MCF 10A (cell line): ENCODE measurements around the gene HDLBP. TPM values are rescaled to one million over a fixed set of nuclear protein-coding genes. Genes with fewer than 3 reads are reported as not detected.

Experiments used
- BruUV-seq: library from RNA; stranded (reverse); fragments of 400-500 nt; replicated peaks from 2 replicates; lab custom pipeline; 2021; lab: Mats Ljungman, UMichigan
- CTCF ChIA-PET: fragments of 300-600 bp; sonication (Branson Sonifier 250); formaldehyde crosslinking; extraction: SDS; loops from one replicate; lab custom pipeline; 2021; ENCODE audit warnings: antibody characterized with exemption, inconsistent platforms; lab: Yijun Ruan, JAX
- POLR2A ChIA-PET: fragments of 300-600, 350-650 bp; sonication (Branson Sonifier 250); formaldehyde crosslinking; extraction: SDS; loops from one replicate; lab custom pipeline; 2020; ENCODE audit warnings: antibody characterized with exemption, inconsistent platforms; lab: Yijun Ruan, JAX
- DNase-seq: peaks from one replicate; pipeline ENCODE4 v3.0.0-alpha.2; 2018; ENCODE audit not compliant: unreplicated experiment
- H3K27ac Mint-ChIP-seq: one replicate; pipeline ENCODE4 v1.8.0; 2022; ENCODE audit warnings: mild to moderate bottlenecking, low read depth, mixed read lengths; ENCODE audit not compliant: unreplicated experiment
- H3K27me3 Mint-ChIP-seq: one replicate; pipeline ENCODE4 v1.8.0; 2022; ENCODE audit warnings: mixed read lengths; ENCODE audit not compliant: insufficient read depth, unreplicated experiment
- H3K36me3 Mint-ChIP-seq: one replicate; pipeline ENCODE4 v1.8.0; 2022; ENCODE audit warnings: mild to moderate bottlenecking, moderate library complexity, mixed read lengths; ENCODE audit not compliant: insufficient read depth, unreplicated experiment
- H3K4me1 Mint-ChIP-seq: one replicate; pipeline ENCODE4 v1.8.0; 2022; ENCODE audit warnings: mixed read lengths; ENCODE audit not compliant: insufficient read depth, unreplicated experiment
- H3K4me3 Mint-ChIP-seq: one replicate; pipeline ENCODE4 v1.8.0; 2022; ENCODE audit warnings: mild to moderate bottlenecking, moderate library complexity, mixed read lengths; ENCODE audit not compliant: unreplicated experiment
- H3K9me3 Mint-ChIP-seq: one replicate; pipeline ENCODE4 v1.8.0; 2022; ENCODE audit warnings: mixed read lengths; ENCODE audit not compliant: unreplicated experiment
- intact Hi-C: fragments of 100-400 bp; cut with micrococcal nuclease; formaldehyde crosslinking; loops from 2 replicates; pipeline ENCODE4 v1.14.1; 2022
- total RNA-seq: library from RNA; stranded (reverse); gene quantifications from 2 replicates; pipeline ENCODE4 v1.2.3, GENCODE V29; 2022
- TF ChIP-seq, protein P1 (sequence below): fragments of 200-600 bp; IDR thresholded peaks from one replicate; pipeline ENCODE4 v1.8.0; 2022; ENCODE audit warnings: antibody characterized with exemption, mild to moderate bottlenecking; ENCODE audit not compliant: unreplicated experiment

Gene HDLBP
- total RNA-seq, 1 experiment from 2014 or later = 670 TPM

DNA sequence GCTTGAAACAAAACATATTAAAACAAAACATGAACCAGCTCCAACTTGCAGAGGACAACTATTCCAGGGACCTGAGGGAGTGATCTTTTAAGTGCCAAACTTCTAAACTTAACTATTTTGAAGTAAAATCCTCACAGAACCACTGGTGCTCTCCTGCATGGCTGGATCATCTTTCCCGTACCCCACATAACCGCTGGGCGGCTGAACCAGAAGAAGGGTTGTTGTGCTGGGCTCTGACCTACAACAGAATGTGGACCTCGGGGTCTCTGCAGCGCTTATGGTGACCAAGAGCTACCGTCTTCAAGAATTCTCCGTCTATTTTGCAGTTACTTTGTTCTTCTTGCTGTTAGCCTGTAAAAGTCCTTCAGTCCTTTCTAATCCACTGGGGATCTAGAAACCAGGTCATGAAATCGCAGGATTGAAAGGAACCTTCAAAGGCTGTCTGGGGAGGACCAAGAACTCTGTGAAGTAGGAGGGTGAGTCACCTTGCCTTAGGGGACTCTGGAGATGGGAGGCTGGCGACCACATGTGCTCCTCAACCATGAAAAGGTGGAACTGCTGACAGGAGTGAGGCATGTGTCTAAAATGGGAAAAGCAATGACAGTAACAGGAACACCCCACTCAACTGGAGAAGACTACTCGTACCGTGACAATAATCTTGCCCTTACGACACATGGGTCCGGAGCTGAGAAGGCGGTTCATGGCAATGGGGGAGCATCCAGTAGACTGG is 46.6 kb downstream of the HDLBP start:
- Mint-ChIP-seq H3K27me3 (no peaks in the 10 kb centered on the region), H3K27ac (no peak overlapping the region), H3K4me1 (peaks cover 48% of the 10 kb centered on the region), H3K9me3 (no peaks in the 10 kb centered on the region), H3K36me3 (peaks cover 65% of the 10 kb centered on the region), H3K4me3 (peak overlapping the region; percentile 40)
- peak; percentile 74 for DNase-seq
- TF ChIP-seq, protein P1, sequence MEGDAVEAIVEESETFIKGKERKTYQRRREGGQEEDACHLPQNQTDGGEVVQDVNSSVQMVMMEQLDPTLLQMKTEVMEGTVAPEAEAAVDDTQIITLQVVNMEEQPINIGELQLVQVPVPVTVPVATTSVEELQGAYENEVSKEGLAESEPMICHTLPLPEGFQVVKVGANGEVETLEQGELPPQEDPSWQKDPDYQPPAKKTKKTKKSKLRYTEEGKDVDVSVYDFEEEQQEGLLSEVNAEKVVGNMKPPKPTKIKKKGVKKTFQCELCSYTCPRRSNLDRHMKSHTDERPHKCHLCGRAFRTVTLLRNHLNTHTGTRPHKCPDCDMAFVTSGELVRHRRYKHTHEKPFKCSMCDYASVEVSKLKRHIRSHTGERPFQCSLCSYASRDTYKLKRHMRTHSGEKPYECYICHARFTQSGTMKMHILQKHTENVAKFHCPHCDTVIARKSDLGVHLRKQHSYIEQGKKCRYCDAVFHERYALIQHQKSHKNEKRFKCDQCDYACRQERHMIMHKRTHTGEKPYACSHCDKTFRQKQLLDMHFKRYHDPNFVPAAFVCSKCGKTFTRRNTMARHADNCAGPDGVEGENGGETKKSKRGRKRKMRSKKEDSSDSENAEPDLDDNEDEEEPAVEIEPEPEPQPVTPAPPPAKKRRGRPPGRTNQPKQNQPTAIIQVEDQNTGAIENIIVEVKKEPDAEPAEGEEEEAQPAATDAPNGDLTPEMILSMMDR = no peak
- intact Hi-C loops = no loop called here
- ChIA-PET POLR2A (interaction anchor here (0.8 to 5.5 kb wide), 5 partner anchors 9 to 57 kb away, joined by 3 to 38 read pairs (median 3); partner anchors contain the start of genes HDLBP and SEPTIN2), CTCF (interaction anchor here (0.8 kb wide), 1 partner anchor 122 kb away, joined by 3 read pairs; no protein-coding TSS in a partner anchor)
- no TSS peak for BruUV-seq

DNA sequence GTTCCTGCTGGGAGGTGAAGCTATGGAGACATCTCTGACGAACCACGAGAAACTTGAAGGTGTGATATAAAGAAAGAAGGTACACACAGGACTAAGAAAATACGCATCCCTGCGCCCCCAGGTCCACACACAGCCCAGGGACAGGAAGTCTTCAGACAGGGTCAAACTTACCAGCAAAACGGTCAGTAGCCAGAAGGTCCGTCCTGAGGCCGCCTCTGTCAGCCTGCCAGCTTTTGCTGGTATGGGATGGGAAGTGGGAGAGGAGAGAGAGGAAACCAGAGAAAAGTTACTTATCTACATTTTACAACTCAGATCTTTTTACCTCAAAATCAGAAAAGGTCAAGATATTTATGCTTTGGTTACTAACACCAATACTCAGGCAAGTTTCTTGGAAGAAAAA is 47.2 kb downstream of the HDLBP start:
- no peak overlapping the region for H3K27ac Mint-ChIP-seq

DNA sequence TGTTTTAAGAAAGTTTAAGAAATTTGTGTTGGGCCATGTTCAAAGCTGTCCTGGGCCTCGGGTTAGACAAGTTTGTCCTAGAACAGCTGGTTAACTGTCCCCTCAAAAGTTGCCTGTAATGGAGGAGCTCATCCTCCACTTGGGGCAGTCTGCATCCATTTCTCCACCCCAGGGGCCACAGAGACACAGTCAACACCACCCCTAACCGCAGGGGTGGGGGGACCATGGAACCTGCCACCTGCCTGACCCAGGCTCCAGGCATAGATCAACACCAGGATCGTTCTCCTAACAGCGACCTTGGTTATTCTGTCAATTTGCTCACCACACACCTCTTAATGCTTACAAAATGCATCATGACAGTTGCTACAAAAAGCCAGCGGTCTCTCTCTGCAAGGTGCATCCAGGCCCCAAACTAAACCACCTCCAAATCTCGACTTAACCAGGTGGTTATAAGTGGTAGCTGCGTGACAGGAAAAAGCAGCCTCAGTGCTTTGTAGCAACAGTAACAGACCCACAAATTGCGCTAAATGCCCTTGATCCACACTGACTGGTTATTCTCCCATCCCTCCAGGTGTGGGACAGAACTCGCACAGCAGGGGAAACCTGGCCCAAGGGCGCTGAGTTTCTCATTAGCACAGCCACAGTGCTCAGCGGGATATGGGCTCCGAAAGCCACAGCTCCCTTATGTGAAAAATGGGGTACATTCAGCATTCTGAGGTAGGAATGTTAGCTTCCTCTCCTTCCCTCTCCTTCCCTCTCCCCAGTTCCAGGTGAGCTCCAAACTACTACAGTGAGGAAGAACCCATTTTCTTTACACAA is 48.0 kb downstream of the HDLBP start:
- Mint-ChIP-seq H3K4me3 (no peak overlapping the region), H3K27ac (no peak overlapping the region), H3K4me1 (peaks cover 38% of the 10 kb centered on the region), H3K36me3 (peaks cover 73% of the 10 kb centered on the region), H3K27me3 (no peaks in the 10 kb centered on the region), H3K9me3 (no peaks in the 10 kb centered on the region)
- intact Hi-C loops = no loop called here
- no TSS peak for BruUV-seq
- TF ChIP-seq, protein P1 = no peak
- ChIA-PET POLR2A (interaction anchor here (0.6 to 5.5 kb wide), 3 partner anchors 15 to 242 kb away, joined by 3 to 38 read pairs (median 3); partner anchors contain the start of genes HDLBP and SEPTIN2), CTCF (interaction anchor here (0.6 to 0.9 kb wide), 4 partner anchors 34 to 164 kb away, joined by 3 to 4 read pairs (median 3); no protein-coding TSS in a partner anchor)
- DNase-seq = no peak

More for the DNA sequence above, 47.2 kb downstream of the HDLBP start:
- TF ChIP-seq, protein P1 = no peak
- H3K36me3 Mint-ChIP-seq = peaks cover 65% of the 10 kb centered on the region
- intact Hi-C loops = no loop called here
- ChIA-PET POLR2A (interaction anchor here (0.9 to 5.5 kb wide), 2 partner anchors 47 to 57 kb away, joined by 3 to 38 read pairs; partner anchors contain the start of genes HDLBP and SEPTIN2), CTCF (no interaction called here)
- H3K4me3 Mint-ChIP-seq = no peak overlapping the region
- H3K4me1 Mint-ChIP-seq = peaks cover 43% of the 10 kb centered on the region
- BruUV-seq = no TSS peak
- no peaks in the 10 kb centered on the region for H3K9me3 Mint-ChIP-seq
- DNase-seq = no peak
- no peaks in the 10 kb centered on the region for H3K27me3 Mint-ChIP-seq

DNA sequence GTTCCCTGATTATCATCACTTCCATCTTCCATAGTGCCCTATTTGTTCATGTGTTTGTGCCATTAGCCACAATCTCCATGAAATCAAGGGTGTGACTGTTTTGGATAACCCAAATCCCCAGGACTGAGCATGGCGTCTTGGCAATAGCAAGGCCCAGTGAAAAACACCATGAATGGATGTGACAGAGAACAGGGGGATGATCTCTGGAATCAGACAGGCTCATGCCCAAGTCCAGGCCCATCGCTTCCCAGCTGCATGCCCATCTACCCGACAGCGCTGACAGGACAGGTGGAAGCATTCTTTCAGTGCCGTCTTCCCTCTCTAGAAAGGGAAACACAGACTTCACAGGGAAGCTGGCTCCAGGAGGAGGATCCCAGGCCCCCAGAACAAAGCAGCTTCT is 50.0 kb downstream of the HDLBP start:
- BruUV-seq = no TSS peak
- DNase-seq = no peak
- Mint-ChIP-seq H3K27me3 (no peaks in the 10 kb centered on the region), H3K4me3 (no peak overlapping the region), H3K27ac (no peak overlapping the region), H3K9me3 (no peaks in the 10 kb centered on the region), H3K4me1 (peaks cover 39% of the 10 kb centered on the region), H3K36me3 (peaks cover 92% of the 10 kb centered on the region)
- POLR2A ChIA-PET = no interaction called here
- intact Hi-C loops = no loop called here
- TF ChIP-seq, protein P1 = no peak
- CTCF ChIA-PET = no interaction called here
